ENCODE measurements around the gene KIAA1217.

GRCh38 chr10:24370877-24371276 is 161.9 kb downstream of the KIAA1217 start:
- TF ChIP-seq TAF1 (IDR thresholded peaks at IDR 0.05; ENCODE audit: low read depth, low read length) (no peak), POLR2AphosphoS5 (IDR thresholded peaks at IDR 0.05; ENCODE audit: low read depth, low read length) (no peak), POLR2A (IDR thresholded peaks at IDR 0.05; ENCODE audit: low read depth, low read length) (no peak), POU2F2 (IDR thresholded peaks at IDR 0.05; ENCODE audit: low read depth, low read length) (no peak), PAX5 (IDR thresholded peaks at IDR 0.05; ENCODE audit: insufficient read depth, low read length, severe bottlenecking) (no peak), SPI1 (IDR thresholded peaks at IDR 0.05; ENCODE audit: low read depth, low read length) (no peak)

Measured in GM12891 (cell line).